Measurements from ENCODE around the gene GAREM2. TPM values are rescaled to one million over a fixed set of nuclear protein-coding genes. Genes with fewer than 3 reads are reported as not detected.

The GAREM2 gene
- total RNA-seq, 4 donors from 2014 or later: 0.39 to 0.98 (median 0.72) TPM

DNA sequence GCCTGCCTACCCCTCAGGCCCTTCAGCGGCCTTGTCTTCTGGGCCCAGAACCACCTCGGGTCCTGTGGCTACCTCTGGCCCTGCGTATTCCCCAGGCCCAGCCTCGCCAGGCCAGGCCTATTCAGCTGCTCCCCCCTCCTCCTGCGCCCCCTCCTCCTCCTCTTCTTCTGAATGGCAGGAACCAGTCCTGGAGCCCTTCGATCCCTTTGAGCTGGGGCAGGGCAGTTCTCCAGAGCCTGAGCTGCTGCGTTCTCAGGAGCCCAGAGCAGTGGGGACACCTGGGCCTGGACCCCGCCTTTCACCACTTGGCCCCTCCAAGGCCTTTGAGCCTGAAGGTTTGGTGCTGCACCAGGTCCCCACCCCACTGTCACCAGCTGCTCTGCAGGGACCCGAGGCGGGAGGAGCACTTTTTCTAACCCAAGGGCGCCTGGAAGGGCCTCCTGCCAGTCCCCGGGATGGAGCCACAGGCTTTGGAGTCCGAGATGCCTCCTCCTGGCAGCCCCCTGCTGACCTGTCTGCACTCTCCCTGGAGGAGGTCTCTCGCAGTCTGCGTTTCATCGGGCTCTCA is 14.7 kb downstream of the GAREM2 start:
- Histone ChIP-seq H3K9me3 (no peaks in the 10 kb centered on the region), H3K27me3 (no peaks in the 10 kb centered on the region), H3K4me3 (no peak overlapping the region), H3K36me3 (peaks cover 27% of the 10 kb centered on the region), H3K4me1 (peaks cover 4% of the 10 kb centered on the region), H3K27ac (no peak overlapping the region)
- DNase-seq (ENCODE audit: low spot score in 2 of 2): no peak
- 88% methylated on average over 12 of the region's 16 CpGs for WGBS
- TF ChIP-seq EP300 (IDR thresholded peaks at IDR 0.05) (no peak), POLR2AphosphoS5 (IDR thresholded peaks at IDR 0.05) (no peak), POLR2A (IDR thresholded peaks at IDR 0.05) (no peak), CTCF (IDR thresholded peaks at IDR 0.05) (no peak)

- no peak overlapping the region for H3K27ac ChIP-seq
- no peaks in the 10 kb centered on the region for H3K9me3 ChIP-seq
- 87% methylated on average over 4 of the region's 4 CpGs for WGBS
- TF ChIP-seq CTCF (IDR thresholded peaks at IDR 0.05): no peak
- no peak for TF ChIP-seq POLR2A (IDR thresholded peaks at IDR 0.05)
- no peak for TF ChIP-seq POLR2AphosphoS5 (IDR thresholded peaks at IDR 0.05)
- TF ChIP-seq EP300 (IDR thresholded peaks at IDR 0.05): no peak
- H3K4me3 ChIP-seq: no peak overlapping the region
- peaks cover 4% of the 10 kb centered on the region for H3K4me1 ChIP-seq
- H3K36me3 ChIP-seq: peaks cover 41% of the 10 kb centered on the region
- no peak for DNase-seq (ENCODE audit: low spot score in 2 of 2)
- H3K27me3 ChIP-seq: no peaks in the 10 kb centered on the region
These were observed 16.2 kb downstream of the GAREM2 start for GRCh38 chr2:26189123-26189522.

GRCh38 chr2:26189751-26190150 is 16.9 kb downstream of the GAREM2 start:
- Histone ChIP-seq H3K4me3 (no peak overlapping the region), H3K27ac (no peak overlapping the region), H3K4me1 (peaks cover 4% of the 10 kb centered on the region), H3K27me3 (no peaks in the 10 kb centered on the region), H3K9me3 (no peaks in the 10 kb centered on the region), H3K36me3 (peaks cover 47% of the 10 kb centered on the region)
- WGBS: 88% methylated on average over 4 of the region's 4 CpGs
- no peak for TF ChIP-seq POLR2A (IDR thresholded peaks at IDR 0.05)
- no peak for TF ChIP-seq EP300 (IDR thresholded peaks at IDR 0.05)
- TF ChIP-seq POLR2AphosphoS5 (IDR thresholded peaks at IDR 0.05): no peak
- TF ChIP-seq CTCF (IDR thresholded peaks at IDR 0.05): no peak
- no peak for DNase-seq (ENCODE audit: low spot score in 2 of 2)

DNA sequence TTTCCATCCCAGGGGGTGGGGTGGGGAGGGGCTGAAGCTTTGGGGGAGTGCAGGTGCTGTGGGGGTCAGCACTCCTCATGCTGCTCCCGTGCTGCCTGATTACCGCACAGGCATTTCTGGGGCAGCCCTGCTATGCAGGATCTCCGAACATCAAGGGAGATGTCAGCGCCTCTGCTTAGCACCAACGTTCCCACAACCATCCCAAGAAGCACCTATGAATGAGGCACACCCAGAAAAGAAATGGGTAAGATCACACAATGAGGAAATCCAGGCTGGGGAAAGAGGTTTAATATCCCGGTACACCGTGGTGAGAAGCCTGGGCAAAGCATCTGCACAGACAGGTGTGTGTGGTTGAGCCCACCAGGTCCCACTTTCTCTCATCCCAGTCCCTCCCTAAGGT is 17.5 kb downstream of the GAREM2 start:
- Histone ChIP-seq H3K4me3 (no peak overlapping the region), H3K36me3 (peaks cover 53% of the 10 kb centered on the region), H3K27ac (no peak overlapping the region), H3K9me3 (no peaks in the 10 kb centered on the region), H3K4me1 (peaks cover 8% of the 10 kb centered on the region), H3K27me3 (no peaks in the 10 kb centered on the region)
- TF ChIP-seq POLR2A (IDR thresholded peaks at IDR 0.05) (no peak), CTCF (IDR thresholded peaks at IDR 0.05) (no peak), POLR2AphosphoS5 (IDR thresholded peaks at IDR 0.05) (no peak), EP300 (IDR thresholded peaks at IDR 0.05) (no peak)
- whole genome bisulfite sequencing: 84% methylated on average over 7 of the region's 7 CpGs
- no peak for DNase-seq (ENCODE audit: low spot score in 2 of 2)

DNA sequence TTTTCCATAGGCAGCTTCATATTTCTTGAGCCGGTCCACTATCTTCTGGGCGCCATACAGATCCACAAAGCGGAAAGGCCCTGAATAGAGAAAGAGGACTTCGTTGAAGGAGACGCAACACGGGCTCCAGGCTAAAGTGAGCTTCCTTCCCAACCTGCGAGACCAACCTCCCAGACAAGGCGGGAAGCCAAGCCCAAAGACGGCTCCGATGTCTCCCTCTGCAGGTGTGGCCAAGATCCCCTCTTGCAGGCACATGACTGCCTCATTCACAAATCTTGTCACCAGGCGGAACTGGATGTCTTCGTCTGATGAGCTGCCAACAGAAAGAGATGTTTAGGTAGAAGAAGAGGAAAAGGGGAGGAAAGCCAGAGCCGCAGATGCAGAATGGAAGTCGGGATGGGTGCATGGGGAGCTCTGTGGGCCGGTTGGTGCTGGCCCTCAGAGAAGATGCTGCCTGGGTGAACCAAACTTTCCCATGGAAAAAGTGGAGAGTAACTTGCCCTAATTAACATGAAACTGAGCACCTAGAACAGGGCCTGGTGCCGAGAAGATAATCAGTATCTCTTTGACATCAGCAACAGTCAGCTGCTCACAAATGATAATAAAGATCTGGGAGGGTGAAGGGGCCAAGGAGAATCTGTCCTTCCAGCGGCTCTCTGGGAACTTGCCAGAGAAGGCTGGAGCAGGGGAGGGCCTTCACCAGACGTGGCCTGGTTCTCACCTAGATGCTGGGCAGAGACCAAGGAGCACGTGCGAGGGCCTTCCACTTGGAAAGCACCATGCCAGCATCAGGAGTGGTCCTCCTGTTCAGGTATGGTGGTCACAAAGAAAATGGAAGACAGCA is 18.6 kb downstream of the GAREM2 start:
- no peaks in the 10 kb centered on the region for H3K27me3 ChIP-seq
- 81% methylated on average over 20 of the region's 20 CpGs for WGBS
- no peak overlapping the region for H3K27ac ChIP-seq
- TF ChIP-seq EP300 (IDR thresholded peaks at IDR 0.05) (no peak), POLR2A (IDR thresholded peaks at IDR 0.05) (no peak), POLR2AphosphoS5 (IDR thresholded peaks at IDR 0.05) (no peak), CTCF (IDR thresholded peaks at IDR 0.05) (no peak)
- no peak overlapping the region for H3K4me3 ChIP-seq
- peaks cover 8% of the 10 kb centered on the region for H3K4me1 ChIP-seq
- no peaks in the 10 kb centered on the region for H3K9me3 ChIP-seq
- DNase-seq (ENCODE audit: low spot score in 2 of 2): no peak
- H3K36me3 ChIP-seq: peaks cover 65% of the 10 kb centered on the region
